GM19397 (cell line): ENCODE measurements around the gene CDH11.

Experiments used
- ATAC-seq: cut with Tn5 transposase; IDR thresholded peaks from one replicate; pipeline ENCODE4 v1.9.1; 2021; ENCODE audit warnings: mild to moderate bottlenecking, moderate library complexity; ENCODE audit not compliant: unreplicated experiment

The CDH11 gene

DNA sequence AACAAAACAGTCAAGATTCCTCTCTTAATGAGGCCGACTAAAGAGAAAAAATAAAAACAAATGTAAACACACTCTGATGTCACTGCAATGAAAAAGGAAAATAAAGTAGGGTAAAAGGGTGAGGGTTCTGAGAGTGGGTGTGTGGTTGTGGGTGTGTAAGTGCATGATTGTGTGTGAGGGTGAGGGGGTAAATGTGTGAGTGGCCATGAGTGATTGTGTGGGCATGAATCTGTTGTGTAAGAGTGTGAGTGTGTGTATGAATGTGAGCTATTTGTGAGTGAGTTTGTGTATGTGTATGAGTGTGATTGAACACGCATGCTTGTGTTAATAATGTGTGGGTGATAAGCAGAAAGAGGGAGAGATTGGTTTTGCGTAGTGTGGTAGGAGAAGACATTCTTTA is 132.8 kb downstream of the CDH11 start:
- ATAC-seq, result no peak

DNA sequence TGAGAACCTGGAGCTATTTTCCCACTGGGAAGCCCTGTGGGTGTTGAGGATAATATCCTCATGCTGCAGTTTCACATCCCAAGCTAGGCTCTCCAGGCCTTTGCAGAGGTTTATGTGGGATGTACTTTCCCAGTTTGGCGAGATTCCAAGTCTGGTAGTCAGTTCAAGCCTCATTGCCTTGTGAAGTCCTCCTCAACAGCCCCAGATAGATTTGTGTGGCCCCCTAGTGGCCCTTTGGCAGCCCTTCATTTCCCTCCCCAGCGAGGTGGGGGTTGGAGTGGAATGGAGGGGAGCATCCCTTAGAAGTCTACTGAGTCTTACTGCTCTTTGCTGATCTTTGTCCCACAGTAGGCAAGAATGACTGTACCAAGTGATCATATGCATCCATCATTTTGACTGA is 137.9 kb downstream of the CDH11 start:
- no peak for ATAC-seq

DNA sequence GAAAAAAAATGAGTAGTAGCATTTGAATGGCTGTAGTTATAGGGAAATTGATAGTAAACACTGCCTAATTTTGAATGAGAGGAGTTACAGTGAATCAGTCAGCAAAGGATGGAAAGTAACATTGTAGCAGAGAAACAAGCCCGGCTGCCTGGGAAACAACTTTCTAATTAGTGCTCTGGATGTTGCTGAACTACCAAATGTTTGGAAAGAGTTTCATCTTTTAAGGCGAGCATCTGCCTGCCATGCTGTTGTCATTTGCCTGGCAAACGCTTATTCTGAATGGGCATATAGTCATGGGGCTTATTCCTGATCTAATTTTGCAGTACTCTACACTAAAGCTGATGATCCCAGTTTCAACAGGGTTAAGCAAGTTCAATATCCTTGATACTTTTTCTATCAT is 138.6 kb downstream of the CDH11 start:
- no peak for ATAC-seq

DNA sequence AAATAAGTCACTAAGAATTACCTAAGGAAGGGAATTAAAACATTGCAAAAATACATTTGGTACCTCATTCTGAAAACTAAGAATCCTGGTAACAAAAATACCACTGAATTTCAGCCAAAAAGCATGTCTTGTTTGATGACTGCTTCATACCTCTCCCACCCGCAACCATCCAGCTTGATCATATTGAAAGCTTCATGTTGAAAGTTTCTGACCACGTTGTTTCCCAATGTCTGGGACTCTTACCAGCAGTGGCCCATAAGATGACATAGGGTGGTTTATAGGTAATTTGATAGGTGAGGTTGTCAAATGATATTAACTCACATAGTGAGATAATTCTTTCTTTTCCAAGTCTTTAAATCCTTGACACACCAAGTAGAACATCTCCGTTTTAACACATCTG is 139.3 kb downstream of the CDH11 start:
- no peak for ATAC-seq

DNA sequence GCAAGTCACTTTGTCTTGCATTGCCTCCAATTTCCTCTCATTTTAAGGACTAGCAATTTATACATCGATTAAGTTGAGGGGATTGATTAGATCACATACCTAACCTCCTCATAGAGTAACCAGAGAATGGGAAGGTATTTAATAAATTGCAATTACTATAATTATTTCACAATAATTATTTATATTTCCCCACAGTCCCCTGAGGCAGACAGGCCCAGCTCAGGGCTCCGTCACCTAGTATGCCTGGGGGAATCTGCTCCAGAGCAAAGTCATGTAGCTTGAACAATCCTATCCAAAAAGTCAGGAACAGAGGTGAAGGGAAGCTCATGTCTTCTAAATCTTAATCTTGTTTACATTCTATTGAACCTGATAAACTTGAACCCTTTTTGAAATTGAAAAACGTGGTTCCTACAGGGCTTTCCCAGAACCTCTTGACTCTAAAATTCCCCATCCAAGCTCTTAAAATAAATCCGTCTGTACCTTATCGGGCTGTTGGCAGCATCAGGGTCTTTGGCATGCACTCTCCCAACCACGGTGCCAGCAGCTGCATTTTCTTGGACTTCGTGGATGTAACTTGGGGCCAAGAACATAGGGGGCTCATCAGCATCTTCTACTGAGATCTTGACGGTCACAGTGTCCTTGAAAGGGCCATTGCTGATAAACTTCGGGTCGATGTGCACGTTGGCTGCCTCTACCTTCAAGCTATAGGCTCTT is 140.1 kb downstream of the CDH11 start:
- ATAC-seq, result no peak

DNA sequence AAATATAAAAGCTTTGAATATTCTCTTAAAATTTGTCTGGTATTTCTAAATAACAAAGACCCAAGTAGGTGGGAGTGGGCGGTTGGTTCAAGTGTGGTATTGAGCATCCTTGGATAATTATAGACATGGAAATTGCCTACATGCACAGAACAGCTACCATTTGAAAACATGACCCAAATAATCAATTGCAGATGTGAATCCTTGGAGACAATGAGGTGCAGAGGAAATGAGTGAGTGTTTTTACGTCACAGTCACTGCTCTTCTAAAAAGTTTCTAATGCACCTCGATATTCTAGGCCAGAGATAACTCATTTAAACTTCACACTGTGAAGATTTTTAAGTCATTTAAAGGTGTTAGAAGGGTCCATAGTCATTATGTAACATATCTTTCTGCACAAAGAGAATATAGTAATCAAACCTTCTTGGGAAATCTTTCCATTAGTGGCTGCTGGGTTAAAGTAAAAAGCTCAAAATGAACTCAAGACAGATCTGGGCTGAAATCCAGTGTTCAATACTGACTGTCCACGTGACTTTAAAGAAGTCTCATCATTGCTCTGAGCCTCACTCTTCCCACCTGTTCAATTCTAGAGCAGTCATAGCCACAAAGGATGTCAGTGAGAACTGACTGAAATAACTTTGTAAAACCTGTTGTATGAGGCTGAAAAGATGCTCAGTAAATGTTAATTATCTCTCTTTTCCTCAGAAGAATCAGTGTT is 144.5 kb downstream of the CDH11 start:
- no peak for ATAC-seq

DNA sequence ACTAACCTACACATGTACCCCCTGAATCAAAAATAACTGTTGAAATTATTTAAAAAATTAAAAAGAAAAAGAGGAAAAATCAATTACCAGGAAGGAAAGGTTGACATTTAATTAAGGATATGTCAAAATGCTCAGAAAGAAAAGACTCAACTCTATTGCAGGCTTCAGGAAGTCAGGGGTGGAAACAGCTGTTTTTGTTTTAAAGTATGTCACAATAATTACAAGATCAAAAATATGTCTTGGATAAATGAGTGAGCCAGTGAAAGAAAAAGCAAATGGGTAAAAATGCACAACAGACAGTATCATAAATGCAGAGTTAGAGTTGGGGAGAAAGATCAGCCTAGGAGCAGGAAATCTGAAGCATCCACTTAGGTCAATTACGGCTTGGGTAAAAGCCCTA is 146.0 kb downstream of the CDH11 start:
- ATAC-seq, result no peak

DNA sequence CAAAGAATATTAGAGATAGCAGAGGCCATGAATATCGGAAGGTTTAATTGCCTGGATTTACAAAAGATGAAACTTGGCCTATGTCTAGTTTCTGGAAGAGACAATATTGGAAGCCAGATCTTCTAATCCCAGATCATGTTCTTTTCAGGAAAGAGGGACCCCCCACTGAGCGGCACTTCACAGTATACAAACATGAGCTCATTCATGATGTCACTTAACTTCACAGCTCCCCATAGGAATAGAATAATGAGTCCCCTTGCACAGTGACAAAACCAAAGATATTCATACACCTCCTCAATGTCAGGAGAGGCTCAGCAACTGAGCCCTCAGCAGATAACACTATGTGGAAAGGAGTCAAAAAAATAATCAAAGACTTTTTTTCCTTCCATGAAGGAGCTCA is 147.5 kb downstream of the CDH11 start:
- no peak for ATAC-seq

DNA sequence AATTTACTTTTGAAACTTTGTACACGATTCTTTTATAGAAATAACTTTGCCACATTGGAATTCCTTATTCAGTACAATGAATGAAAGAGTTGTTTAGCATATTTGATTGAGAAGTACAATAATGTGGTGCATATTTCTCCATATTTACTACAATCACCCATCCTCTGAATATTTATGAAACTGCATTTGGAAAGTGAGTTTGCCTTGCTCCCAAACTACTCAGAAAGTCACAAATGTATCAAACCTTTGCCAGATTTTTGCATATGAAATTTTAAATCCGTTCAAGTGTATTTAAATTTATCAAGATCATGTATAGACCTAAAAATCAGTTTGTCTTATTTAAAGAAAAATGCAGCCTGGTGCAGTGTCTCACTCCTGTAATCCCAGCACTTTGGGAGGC is 148.7 kb downstream of the CDH11 start:
- no peak for ATAC-seq

DNA sequence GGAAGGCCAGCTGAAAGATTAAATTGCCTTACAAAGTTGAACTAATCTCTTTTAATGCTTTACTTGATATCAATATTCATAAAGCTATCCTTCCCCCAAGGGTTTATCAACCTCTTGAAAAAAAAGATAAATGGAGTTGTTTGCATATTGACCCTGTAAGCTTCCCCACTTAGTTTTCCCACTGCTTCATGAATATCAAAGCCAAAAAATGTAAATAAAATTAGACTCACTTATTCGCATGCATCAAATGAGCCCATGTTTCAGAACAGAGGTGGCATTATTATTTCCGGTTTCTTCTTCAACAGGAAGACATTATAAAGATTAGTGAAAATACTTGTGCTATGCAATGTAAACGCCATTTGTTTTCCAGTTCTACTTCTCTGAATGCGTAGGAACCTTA is 150.7 kb downstream of the CDH11 start:
- no peak for ATAC-seq

DNA sequence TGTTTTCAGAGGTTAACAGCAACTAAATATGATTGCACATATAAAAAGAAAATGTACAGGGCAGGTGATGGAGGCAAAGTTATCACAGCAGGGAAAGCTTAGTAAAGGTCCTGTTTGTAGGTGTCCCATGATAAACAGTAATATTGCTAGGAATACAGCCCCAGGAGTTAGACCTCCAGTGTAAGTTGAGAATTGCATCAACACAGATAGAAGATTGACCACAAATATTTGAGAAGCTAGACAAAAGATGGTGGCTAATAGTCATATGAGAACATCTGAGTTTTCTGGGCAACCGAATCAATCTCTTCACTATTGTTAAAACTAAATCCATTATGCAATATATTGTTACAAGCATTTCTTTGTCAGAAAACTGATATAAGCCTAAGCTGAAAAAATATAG is 152.6 kb downstream of the CDH11 start:
- no peak for ATAC-seq

DNA sequence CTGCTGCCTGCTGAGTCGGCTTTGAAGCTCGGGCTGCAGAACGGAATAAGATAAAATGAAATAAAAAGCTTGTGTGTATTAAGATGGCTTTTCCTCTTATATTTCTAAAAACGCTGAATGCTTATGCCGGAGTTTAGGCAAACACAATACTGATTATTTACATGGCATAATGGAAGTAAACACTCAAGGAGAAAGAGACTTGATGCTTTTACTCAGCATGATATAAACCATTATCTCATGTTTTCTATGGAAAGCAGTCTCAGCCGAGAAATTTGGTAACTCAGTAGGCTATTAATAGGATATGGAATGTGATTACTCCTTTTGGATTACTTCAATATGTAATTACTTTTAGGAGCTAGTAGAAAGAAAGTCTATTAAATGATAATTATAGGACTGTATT is 153.3 kb downstream of the CDH11 start:
- no peak for ATAC-seq

DNA sequence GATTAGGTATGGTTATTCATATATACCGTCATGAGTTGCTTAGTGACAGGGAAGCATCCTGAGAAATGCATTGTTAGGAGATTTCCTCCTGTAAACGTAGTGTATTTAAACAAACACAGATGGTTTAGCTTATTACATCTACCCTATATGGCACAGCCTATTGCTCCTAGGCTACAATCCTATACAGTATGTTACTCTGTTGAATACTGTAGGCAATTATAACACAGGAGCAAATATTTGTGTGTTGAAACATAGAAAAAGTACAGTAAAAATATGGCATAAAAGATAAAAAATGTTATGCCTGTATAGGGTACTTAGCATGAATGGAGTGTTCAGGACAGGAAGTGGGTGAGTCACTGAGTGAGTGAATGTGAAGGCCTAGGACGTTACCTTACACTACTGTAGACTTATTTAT is 157.7 kb downstream of the CDH11 start:
- ATAC-seq, result no peak

DNA sequence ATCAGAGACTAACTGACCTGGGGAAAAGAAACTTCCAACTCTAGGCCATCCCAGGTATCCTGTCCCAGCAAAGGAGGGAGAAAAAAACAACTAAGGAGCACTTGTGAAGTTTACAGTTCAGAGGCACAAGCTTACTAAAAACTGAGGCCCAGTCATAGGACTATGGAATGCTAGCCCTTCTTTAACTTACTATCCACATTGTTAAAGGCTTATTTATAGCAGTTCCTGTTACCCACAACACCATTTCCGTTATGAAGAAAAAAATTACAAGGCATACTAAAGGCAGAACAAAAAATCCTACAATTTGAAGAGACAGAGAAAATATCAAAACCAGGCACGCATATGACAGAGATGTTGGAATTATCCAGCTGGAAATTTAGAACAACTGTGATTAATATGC is 159.1 kb downstream of the CDH11 start:
- ATAC-seq, result no peak

DNA sequence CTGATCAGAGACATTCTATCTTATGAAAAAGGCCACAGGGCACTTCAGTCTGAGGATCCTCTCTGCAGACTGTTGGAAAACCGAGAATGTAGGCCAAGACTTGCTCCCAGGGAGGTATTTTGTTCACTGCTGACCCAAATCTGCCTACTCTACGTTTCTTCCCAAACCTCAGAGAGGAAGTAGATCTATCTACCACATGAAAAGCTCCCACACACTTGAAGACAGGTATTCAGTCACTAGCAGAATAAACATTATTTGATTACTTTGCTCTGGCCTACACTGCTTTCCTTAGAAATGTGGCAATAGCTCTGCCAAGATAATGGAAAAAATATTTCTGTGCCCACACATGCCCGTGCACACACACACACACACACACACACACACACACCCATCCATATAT is 164.6 kb downstream of the CDH11 start:
- no peak for ATAC-seq

DNA sequence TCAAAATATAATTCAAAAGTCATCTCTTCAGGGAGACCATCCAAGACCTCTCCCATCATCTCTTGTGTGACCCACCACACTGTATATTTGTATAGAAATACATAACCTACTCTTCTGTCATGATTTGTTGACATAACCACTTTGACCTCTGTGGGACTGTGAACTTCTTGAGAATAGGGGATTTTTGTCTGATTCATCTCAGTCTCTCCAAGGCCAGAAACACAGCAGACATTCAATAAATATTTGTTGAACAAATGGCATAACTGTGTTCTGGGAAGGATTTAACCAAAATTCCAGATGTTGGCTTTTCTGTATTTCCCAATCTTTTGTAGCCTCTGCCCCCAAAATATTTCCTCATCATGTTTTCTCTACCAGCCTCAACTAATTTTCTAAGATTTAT is 169.7 kb downstream of the CDH11 start:
- no peak for ATAC-seq

DNA sequence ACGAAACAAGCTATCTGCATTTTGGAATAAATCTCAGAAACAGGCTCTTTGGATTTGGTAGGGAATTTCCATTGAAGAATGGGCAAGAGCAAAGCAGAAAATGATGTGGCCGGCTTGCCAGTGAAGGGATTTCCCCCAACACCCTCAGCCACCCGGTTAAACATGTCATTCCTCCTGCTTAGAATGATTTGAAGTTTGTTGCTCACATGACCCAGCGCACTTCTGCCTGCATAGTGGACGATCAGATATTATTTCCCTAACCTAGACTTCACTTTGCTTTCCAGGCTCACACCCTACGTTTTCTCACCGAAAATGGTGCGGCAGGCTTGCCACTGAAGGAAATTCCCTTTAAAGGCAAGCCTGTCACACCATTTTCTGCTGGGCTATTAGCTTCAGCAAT is 170.7 kb downstream of the CDH11 start:
- ATAC-seq, result no peak

DNA sequence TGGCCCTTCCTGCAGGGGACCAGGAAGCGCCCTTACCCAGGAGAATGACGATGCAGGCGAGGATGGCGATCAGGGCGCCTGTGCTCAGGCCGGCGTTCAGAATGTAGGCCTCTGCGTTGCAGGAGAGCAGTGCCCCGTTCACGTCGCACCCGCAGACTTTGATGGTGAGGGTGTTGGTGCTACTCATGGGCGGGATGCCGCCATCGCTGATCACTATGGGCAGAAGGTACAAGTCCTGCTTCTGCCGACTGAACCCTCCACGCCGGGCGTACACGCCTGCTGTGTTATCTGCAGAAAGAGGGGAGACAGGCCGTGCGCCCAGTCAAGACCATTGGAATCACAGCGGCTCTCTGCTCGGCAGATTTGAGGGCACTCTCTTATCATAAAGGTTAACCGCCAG is 171.1 kb downstream of the CDH11 start:
- ATAC-seq, result no peak

DNA sequence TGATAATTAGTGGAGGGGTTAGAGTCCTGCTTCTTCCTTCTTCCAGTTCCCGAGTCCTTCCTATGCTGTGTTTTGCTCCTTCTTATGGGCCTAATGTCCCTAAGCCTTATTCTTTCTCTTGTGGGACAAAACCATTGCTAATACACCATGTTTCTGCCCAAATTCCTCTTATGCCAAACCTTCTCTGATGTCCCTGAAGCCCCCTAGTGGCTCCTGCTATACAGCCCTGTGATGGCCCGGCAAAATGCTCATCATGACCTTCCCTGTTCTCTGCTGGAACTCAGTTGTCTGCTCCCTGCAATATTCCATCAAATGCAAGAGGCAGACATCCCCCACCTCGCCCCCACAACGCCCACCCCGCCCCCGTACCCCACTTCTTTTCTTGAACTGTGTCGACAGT is 171.6 kb downstream of the CDH11 start:
- no peak for ATAC-seq

DNA sequence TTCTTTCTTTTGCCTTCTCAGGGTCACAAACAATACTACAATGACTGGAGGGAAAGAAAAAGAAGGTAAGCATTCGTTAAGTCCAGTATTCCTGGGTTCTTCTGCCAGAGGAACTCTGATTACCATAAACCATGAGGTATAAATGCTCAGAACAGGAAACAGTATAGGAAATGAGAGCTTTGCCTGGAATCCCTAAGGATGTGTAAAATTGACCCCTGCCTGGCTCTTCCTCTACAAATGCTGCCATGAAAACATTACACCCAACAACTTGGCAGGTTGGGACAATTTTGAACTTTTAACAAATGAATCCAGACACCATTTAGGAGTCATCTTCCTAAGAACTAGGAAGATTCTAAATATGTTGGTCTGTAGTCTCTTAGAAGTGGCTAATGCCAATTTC is 173.8 kb downstream of the CDH11 start:
- no peak for ATAC-seq

DNA sequence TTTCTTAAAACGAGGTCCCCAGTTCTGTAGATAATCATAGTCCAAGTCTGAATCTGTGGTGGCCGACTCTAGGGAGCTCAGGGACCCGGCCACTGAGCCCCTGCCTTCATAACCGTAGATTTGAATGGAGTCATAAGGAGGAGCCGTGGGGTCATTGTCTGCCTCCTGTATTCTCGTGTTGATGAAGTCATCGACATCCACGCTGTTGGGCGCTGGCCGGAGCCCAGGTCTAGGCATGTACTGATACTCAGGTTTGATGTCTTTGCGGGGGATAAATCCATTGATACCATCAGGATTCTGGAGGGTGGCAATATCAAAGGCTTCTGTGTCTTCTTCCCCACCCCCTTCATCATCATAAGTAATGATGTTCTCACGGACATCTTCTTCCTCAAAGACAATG is 174.2 kb downstream of the CDH11 start:
- no peak for ATAC-seq

DNA sequence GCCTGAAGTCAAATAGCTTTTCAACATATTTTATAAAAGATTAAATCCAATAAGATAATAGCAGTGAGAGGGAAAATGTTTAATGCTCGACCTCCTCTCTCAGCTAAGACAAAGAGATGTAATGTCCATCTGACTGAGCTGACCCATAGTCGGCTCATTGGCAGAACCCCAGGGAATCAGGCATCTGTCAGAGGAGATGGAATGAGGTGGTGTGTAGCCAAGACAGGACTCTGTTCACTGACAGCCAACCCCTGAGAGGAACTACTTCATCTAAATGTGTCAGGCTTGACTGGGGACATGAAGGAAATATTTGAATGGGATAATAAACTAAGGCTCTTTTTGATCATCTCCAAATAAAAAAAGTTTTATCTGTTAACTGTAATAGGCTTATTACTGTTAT is 188.0 kb downstream of the CDH11 start:
- ATAC-seq, result no peak

DNA sequence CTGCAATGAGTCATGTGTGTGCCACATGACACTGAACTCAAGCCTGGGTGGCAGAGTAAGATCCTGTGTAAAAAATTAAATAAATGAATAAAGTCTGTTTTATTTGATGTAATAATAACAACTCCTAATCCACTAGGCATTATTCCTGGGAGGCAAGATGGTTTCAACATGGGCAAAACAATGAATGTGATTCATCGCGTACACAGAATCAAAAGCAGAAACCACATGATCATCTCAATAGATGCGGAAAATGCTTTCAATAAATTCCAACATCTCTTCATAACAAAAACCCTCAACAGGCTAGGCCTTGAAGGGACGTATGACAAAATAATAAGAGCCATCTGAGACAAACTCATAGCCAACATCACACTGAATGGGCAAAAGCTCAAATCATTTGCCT is 195.4 kb downstream of the CDH11 start:
- ATAC-seq, result no peak
